Muscle of back (tissue), 11 donors: ENCODE measurements around the gene IMMP2L. TPM values are rescaled to one million over a fixed set of nuclear protein-coding genes. Genes with fewer than 3 reads are reported as not detected.
"Not testable (repeated sequence)": the region's sequence is repeated elsewhere in the genome, so short reads cannot be mapped to it uniquely, and the experiment has no call there.

ENCODE experiments used
- DNase-seq, 3 donors: peaks; one replicate each; pipeline versions ENCODE4 v3.0.0 to v3.0.0-alpha.2; 2013
- polyA plus RNA-seq, 10 donors: library from polyadenylated mRNA; unstranded; fragments of 120-200 nt; gene quantifications; one replicate each; pipeline ENCODE4 v1.2.1, GENCODE V29; 2013; ENCODE audit not compliant: insufficient read length in 10 of 10

IMMP2L gene
- polyA plus RNA-seq, 10 donors: 11.9 to 20.5 (median 15.2) TPM

- DNase-seq: peak; percentile 38 to 64 (median 46)
These were observed 91.3 kb downstream of the IMMP2L start for GRCh38 chr7:111470998-111471397.

DNA sequence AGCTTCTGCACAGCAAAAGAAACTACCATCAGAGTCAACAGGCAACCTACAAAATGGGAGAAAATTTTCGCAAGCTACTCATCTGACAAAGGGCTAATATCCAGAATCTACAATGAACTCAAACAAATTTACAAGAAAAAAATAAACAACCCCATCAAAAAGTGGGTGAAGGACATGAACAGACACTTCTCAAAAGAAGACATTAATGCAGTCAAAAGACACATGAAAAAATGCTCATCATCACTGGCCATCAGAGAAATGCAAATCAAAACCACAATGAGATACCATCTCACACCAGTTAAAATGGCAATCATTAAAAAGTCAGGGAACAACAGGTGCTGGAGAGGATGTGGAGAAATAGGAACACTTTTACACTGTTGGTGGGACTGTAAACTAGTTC is 92.4 kb downstream of the IMMP2L start:
- not testable (repeated sequence) for DNase-seq

- not testable (repeated sequence) for DNase-seq
These were observed 96.5 kb downstream of the IMMP2L start for GRCh38 chr7:111465774-111466173.

DNA sequence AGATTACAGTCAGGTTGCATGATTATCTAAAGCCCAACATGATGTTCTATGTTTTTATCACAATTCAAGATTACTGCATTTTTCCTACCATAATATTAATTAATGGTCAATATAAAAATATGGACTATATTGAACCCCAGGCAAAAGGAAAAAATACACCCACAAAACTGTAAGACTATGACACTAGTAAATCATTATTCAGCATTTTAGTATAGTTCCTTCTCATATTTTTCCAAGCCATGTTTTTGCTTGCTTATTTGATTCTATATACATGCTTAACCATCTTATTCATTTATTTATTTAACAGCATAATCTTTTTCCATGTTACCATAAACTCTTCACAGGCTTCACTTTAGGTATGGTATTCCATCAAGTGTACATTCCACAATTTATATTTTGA is 101.6 kb downstream of the IMMP2L start:
- no peak for DNase-seq

- peak in 1 of 3 donors; percentile 43 for DNase-seq
These were observed 102.5 kb downstream of the IMMP2L start for GRCh38 chr7:111459757-111460280.

- no peak for DNase-seq
These were observed 103.1 kb downstream of the IMMP2L start for GRCh38 chr7:111459065-111459756.

- not testable (repeated sequence) for DNase-seq
These were observed 111.6 kb downstream of the IMMP2L start for GRCh38 chr7:111450705-111451104.

DNA sequence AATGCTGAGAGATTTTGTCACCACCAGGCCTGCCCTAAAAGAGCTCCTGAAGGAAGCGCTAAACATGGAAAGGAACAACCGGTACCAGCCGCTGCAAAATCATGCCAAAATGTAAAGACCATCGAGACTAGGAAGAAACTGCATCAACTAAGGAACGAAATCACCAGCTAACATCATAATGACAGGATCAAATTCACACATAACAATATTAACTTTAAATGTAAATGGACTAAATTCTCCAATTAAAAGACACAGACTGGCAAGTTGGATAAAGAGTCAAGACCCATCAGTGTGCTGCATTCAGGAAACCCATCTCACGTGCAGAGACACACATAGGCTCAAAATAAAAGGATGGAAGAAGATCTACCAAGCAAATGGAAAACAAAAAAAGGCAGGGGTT is 114.8 kb downstream of the IMMP2L start:
- DNase-seq: not testable (repeated sequence)

DNA sequence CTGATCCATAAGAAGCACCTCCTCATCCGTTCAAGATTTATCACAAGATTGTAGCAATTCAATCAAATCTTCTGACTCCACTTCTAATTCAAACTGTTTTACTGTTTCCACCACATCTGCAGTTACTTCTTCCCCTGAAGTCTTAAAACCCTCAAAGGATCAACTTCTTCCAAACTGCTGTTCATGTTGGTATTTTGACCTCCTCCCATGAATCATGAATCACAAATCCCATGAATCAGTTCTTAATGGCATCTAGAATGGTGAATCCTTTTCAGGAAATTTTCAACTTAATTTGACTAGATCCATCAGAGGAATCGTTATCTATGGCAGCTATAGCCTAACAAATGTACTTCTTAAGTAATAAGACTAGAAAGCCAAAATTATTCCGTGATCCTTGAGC is 122.3 kb downstream of the IMMP2L start:
- DNase-seq: no peak

DNA sequence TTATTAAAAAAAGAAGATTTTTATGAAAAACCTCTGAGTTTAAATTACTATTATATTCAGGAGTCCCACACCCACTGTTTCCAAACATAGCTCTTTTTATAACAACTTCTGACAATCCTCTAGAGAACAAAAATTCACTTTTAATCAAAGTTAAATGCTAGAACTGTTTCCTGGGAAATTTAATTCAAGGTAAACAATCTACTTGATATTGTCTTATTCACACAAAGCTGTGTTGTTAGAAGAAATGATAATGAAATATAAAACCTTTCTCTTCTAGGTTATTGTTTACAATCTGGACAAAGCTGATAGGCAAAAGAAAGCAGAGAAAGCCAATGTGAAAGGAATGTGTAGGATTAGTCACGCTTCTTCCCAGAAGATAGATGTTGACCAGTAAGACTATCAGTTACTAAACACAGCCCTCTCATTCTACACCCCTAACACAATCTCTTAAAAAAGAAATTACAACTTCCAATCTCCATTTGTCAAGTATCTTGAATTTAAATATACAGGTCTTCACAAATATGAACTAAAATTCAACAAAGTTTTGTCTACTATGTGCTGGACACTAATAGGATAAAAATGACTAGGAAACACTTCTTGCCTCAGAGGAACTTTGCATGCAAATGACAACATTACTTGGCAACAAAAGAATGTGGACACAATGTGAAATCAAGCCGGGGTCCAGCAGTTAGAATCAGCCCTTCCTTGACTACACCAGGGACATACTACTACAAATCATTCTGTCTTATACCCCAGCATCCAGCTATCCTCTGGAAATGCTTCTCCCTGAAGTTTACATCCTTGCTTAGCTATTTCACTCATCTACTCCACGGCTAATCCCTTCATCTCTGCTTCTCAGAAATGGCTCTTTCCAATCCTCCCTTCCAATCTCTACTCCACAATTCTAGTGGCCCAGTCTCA is 123.7 kb downstream of the IMMP2L start:
- peak; percentile 30 to 58 (median 34) for DNase-seq

DNA sequence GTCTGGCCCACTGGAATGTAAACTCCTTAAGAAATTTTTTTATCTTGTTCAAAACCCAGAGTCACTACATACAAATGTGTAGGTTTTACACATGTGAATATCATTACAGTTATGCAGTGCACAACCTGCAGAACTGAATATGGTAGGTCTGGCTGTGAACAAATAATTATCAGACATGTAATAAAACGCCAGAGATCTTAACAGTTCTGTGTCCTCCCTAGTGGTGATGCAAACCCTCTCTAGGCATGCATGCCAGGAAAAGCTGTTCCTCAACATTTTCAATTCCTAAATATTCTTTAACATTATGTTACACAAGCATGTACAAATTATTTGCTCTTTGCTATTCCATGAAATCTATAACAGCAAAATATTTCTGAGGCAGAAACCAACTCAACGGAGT is 124.6 kb downstream of the IMMP2L start:
- DNase-seq: no peak

DNA sequence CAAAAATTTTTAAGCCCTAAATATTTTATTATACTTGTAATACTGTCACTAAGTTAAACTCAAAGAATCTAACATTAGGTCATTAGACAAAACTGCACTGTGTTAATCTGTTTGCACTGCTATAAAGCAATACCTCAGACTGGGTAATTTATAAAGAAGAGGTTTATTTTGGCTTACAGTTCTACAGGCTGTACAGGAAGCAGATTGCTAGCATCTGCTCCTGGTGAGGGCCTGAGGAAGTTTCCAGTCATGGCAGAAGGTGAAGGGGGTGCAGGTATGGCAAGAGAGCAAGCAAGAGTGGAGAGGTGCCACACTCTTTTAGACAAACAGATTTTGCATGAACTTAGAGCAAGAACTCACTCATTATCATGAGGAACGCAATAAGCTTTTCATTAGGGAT is 125.7 kb downstream of the IMMP2L start:
- no peak for DNase-seq

DNA sequence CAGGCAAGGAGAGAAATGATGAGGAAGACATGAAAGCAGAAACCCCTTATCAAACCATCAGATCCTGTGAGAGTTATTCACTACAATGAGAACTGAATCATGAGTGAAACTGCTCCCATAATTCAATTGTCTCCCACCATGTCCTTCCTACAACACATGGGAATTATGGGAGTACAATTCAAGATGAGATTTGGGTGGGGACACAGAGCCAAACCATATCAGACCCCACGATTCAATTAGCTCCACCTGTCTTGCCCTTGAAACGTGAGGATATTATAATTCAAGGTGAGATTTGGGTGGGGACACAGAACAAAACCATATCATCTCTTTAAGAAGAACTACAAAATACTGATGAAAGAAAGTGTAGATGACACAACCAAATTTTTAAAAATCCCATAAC is 128.9 kb downstream of the IMMP2L start:
- no peak for DNase-seq

GRCh38 chr7:111429781-111430180 is 132.5 kb downstream of the IMMP2L start:
- no peak for DNase-seq

DNA sequence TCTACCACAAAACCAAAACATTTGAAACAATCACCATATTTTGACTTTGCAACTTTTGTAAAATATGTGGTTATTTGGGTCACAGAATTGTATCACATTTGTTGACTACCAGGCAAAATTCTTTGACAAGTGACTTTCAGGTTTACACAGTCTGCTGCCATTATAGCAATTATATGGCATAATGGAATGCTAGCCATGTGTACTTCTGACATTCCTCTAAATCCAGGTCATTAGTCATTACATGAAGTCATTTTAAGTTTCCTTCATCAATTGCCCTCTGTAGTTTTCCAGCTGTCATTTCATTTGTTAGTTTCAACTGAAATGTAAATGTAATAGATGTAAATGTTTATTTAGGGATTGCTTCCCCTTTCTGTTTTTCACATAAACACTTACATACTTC is 137.5 kb downstream of the IMMP2L start:
- no peak for DNase-seq

DNA sequence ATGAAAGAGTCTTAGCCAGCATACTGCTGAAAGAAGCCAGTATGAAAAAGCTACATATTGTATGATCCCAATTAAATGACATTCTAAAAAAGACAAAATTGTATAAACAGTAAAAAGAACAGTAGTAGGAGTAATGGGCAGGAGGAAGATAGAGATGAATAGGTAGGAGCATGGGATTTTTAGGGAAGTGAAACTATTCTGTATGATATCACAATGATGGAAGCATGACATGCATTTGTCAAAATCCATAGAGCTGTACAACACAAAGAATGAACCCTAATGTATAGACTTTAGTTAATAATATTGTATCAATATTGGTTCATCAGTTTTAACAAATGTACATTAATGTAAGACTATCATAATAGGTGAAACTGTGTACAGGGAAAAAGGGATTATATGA is 147.9 kb downstream of the IMMP2L start:
- DNase-seq: no peak

- peak in 2 of 3 donors; percentile 32 to 58 for DNase-seq
These were observed 148.6 kb downstream of the IMMP2L start for GRCh38 chr7:111413739-111414138.

GRCh38 chr7:111410899-111411298 is 151.4 kb downstream of the IMMP2L start:
- no peak for DNase-seq

- peak in 1 of 3 donors; percentile 37 for DNase-seq
These were observed 152.4 kb downstream of the IMMP2L start for GRCh38 chr7:111409714-111410422.

- no peak for DNase-seq
These were observed 153.6 kb downstream of the IMMP2L start for GRCh38 chr7:111408724-111409123.

- no peak for DNase-seq
These were observed 155.0 kb downstream of the IMMP2L start for GRCh38 chr7:111407258-111407657.

- DNase-seq: no peak
These were observed 156.7 kb downstream of the IMMP2L start for GRCh38 chr7:111405621-111406020.
